Measurements from ENCODE around the gene TMEM255B.

Gene TMEM255B

GRCh38 chr13:113806526-113806925 is 47.5 kb downstream of the TMEM255B start:
- DNase-seq: no peak

- DNase-seq: no peak
These were observed 49.2 kb downstream of the TMEM255B start for GRCh38 chr13:113808058-113808834.

GRCh38 chr13:113809934-113810333 is 50.9 kb downstream of the TMEM255B start:
- no peak for DNase-seq

- no peak for DNase-seq
These were observed 51.6 kb downstream of the TMEM255B start for GRCh38 chr13:113810640-113811039.

- DNase-seq: no peak
These were observed 52.3 kb downstream of the TMEM255B start for GRCh38 chr13:113811081-113811928.

- DNase-seq: no peak
These were observed 53.4 kb downstream of the TMEM255B start for GRCh38 chr13:113812178-113813040.

- DNase-seq: no peak
These were observed 54.2 kb downstream of the TMEM255B start for GRCh38 chr13:113813070-113813748.

- DNase-seq: no peak
These were observed 54.9 kb downstream of the TMEM255B start for GRCh38 chr13:113813749-113814434.

GRCh38 chr13:113814435-113814821 is 55.4 kb downstream of the TMEM255B start:
- no peak for DNase-seq

- no peak for DNase-seq
These were observed 56.4 kb downstream of the TMEM255B start for GRCh38 chr13:113815151-113816058.

- no peak for DNase-seq
These were observed 57.4 kb downstream of the TMEM255B start for GRCh38 chr13:113816254-113816929.

GRCh38 chr13:113816946-113817859 is 58.2 kb downstream of the TMEM255B start:
- peak; percentile 80 for DNase-seq

- DNase-seq: no peak
These were observed 59.0 kb downstream of the TMEM255B start for GRCh38 chr13:113817860-113818691.

- DNase-seq: no peak
These were observed 59.8 kb downstream of the TMEM255B start for GRCh38 chr13:113818700-113819295.

GRCh38 chr13:113819341-113819730 is 60.3 kb downstream of the TMEM255B start:
- no peak for DNase-seq

- DNase-seq: no peak
These were observed 61.0 kb downstream of the TMEM255B start for GRCh38 chr13:113819731-113820715.
